Measurements from ENCODE around the gene IPO9.

DNA sequence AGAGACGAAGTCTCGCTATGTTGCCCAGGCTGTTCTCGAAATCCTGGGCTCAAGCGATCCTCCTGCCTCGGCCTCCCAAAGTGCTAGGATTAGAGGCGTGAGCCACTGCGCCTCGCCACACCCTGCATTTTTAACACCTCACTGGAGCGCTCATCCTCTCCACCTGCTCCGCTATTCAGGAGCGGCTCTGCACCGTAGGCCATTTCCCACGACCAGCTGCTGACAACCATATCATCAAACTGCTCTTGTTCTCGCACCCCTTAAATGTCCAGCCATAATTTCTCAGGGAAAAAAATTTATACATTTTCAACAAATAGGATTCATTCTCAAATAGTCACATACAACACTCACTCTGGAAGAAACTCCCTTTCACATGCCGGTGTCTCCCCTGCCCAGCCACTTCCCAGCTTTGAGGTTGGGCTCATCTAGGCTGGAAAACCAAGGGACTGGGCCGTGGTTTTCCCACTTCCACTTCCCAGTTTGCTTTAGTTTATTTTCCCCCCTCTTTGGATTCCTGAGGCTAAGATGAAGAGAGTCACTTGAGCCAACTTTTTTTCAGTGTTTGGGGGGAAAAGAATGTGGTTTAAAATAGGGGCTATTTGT lies 639 bp upstream of the IPO9 start:
- TF ChIP-seq, protein P1, sequence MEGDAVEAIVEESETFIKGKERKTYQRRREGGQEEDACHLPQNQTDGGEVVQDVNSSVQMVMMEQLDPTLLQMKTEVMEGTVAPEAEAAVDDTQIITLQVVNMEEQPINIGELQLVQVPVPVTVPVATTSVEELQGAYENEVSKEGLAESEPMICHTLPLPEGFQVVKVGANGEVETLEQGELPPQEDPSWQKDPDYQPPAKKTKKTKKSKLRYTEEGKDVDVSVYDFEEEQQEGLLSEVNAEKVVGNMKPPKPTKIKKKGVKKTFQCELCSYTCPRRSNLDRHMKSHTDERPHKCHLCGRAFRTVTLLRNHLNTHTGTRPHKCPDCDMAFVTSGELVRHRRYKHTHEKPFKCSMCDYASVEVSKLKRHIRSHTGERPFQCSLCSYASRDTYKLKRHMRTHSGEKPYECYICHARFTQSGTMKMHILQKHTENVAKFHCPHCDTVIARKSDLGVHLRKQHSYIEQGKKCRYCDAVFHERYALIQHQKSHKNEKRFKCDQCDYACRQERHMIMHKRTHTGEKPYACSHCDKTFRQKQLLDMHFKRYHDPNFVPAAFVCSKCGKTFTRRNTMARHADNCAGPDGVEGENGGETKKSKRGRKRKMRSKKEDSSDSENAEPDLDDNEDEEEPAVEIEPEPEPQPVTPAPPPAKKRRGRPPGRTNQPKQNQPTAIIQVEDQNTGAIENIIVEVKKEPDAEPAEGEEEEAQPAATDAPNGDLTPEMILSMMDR (IDR thresholded peaks at IDR 0.05) = no peak
- no peak for TF ChIP-seq POLR2A (IDR thresholded peaks at IDR 0.05)
